Calu3 (cell line): ENCODE data around the gene GPR176. TPM values are rescaled to one million over a fixed set of nuclear protein-coding genes. Genes with fewer than 3 reads are reported as not detected.

Experiments used
- BruUV-seq: library from RNA; stranded (reverse); fragments of 400-500 nt; replicated peaks from 2 replicates; lab custom pipeline; 2021; lab: Mats Ljungman, UMichigan
- CTCF ChIA-PET: fragments of 300-600 bp; sonication (Branson Sonifier 250); formaldehyde crosslinking; loops from one replicate; lab custom pipeline; 2022; ENCODE audit warnings: antibody characterized with exemption; lab: Charles Lee
- DNase-seq: peaks from one replicate; pipeline ENCODE4 v3.0.0; 2022
- H3K27ac Mint-ChIP-seq: one replicate; pipeline ENCODE4 v1.8.0; 2022; ENCODE audit warnings: mixed read lengths; ENCODE audit not compliant: unreplicated experiment
- H3K27me3 Mint-ChIP-seq: one replicate; pipeline ENCODE4 v1.8.0; 2022; ENCODE audit warnings: mixed read lengths; ENCODE audit not compliant: unreplicated experiment
- H3K36me3 Mint-ChIP-seq: one replicate; pipeline ENCODE4 v1.8.0; 2022; ENCODE audit warnings: mild to moderate bottlenecking, moderate library complexity, mixed read lengths; ENCODE audit not compliant: insufficient read depth, unreplicated experiment
- H3K4me1 Mint-ChIP-seq: one replicate; pipeline ENCODE4 v1.8.0; 2022; ENCODE audit warnings: mild to moderate bottlenecking, low read depth, mixed read lengths; ENCODE audit not compliant: unreplicated experiment
- H3K4me3 Mint-ChIP-seq: one replicate; pipeline ENCODE4 v1.8.0; 2022; ENCODE audit warnings: mild to moderate bottlenecking, low read depth, moderate library complexity, mixed read lengths; ENCODE audit not compliant: unreplicated experiment
- H3K9me3 Mint-ChIP-seq: one replicate; pipeline ENCODE4 v1.8.0; 2022; ENCODE audit warnings: low read depth, mixed read lengths; ENCODE audit not compliant: unreplicated experiment
- CTCF ChIP-seq: fragments of 200-600 bp; IDR thresholded peaks from one replicate; pipeline ENCODE4 v1.8.0; 2022; ENCODE audit warnings: antibody characterized with exemption; ENCODE audit not compliant: unreplicated experiment
- intact Hi-C: fragments of 100-400 bp; cut with micrococcal nuclease; formaldehyde crosslinking; loops from one replicate; pipeline ENCODE4 v1.10.0; 2022; ENCODE audit not compliant: unreplicated experiment
- total RNA-seq: library from RNA; stranded (reverse); gene quantifications from 2 replicates; pipeline ENCODE4 v1.2.3, GENCODE V29; 2022

The GPR176 gene
- total RNA-seq, 1 experiment from 2014 or later, result 10.2 TPM

- Mint-ChIP-seq H3K9me3 (no peaks in the 10 kb centered on the region), H3K4me3 (no peak overlapping the region), H3K27me3 (no peaks in the 10 kb centered on the region), H3K4me1 (peaks cover 20% of the 10 kb centered on the region), H3K36me3 (peaks cover 5% of the 10 kb centered on the region), H3K27ac (no peak overlapping the region)
- CTCF ChIA-PET, result interaction anchor here (0.6 to 1.2 kb wide), 2 partner anchors 57 to 73 kb away, joined by 3 to 5 read pairs; no protein-coding TSS in a partner anchor
- BruUV-seq, result no TSS peak
- TF ChIP-seq CTCF, result no peak
- intact Hi-C loops, result no loop called here
- DNase-seq, result no peak
Observed at GRCh38 chr15:39830166-39830565, 89.9 kb downstream of the GPR176 start.

GRCh38 chr15:39828374-39828931 is 91.6 kb downstream of the GPR176 start:
- no TSS peak for BruUV-seq
- DNase-seq, result peak; percentile 76
- Mint-ChIP-seq H3K27ac (no peak overlapping the region), H3K4me1 (peaks cover 20% of the 10 kb centered on the region), H3K36me3 (peaks cover 5% of the 10 kb centered on the region), H3K27me3 (no peaks in the 10 kb centered on the region), H3K9me3 (no peaks in the 10 kb centered on the region), H3K4me3 (no peak overlapping the region)
- no peak for TF ChIP-seq CTCF
- intact Hi-C loops, result no loop called here
- CTCF ChIA-PET, result interaction anchor here (0.5 to 0.7 kb wide), 3 partner anchors 13 to 278 kb away, joined by 3 read pairs; no protein-coding TSS in a partner anchor

GRCh38 chr15:39826975-39827374 is 93.1 kb downstream of the GPR176 start:
- Mint-ChIP-seq H3K4me1 (peaks cover 20% of the 10 kb centered on the region), H3K36me3 (peaks cover 5% of the 10 kb centered on the region), H3K4me3 (no peak overlapping the region), H3K27me3 (no peaks in the 10 kb centered on the region), H3K9me3 (no peaks in the 10 kb centered on the region), H3K27ac (no peak overlapping the region)
- CTCF ChIA-PET, result no interaction called here
- DNase-seq, result no peak
- BruUV-seq, result no TSS peak
- intact Hi-C loops, result no loop called here
- no peak for TF ChIP-seq CTCF

- Mint-ChIP-seq H3K4me3 (no peak overlapping the region), H3K27me3 (no peaks in the 10 kb centered on the region), H3K36me3 (no peaks in the 10 kb centered on the region), H3K9me3 (no peaks in the 10 kb centered on the region), H3K4me1 (peaks cover 9% of the 10 kb centered on the region), H3K27ac (no peak overlapping the region)
- TF ChIP-seq CTCF, result no peak
- intact Hi-C loops, result no loop called here
- no peak for DNase-seq
- CTCF ChIA-PET, result no interaction called here
- no TSS peak for BruUV-seq
Observed at GRCh38 chr15:39823634-39824033, 96.4 kb downstream of the GPR176 start.
